NCI-H1694 treated with DMSO at 0.1 percent for 48 hours (cell line): Measurements from ENCODE around the gene ZCCHC2.

Source experiments
- DNase-seq: peaks from one replicate; lab custom pipeline; 2025; lab: John Stamatoyannopoulos, UW

The ZCCHC2 gene

DNA sequence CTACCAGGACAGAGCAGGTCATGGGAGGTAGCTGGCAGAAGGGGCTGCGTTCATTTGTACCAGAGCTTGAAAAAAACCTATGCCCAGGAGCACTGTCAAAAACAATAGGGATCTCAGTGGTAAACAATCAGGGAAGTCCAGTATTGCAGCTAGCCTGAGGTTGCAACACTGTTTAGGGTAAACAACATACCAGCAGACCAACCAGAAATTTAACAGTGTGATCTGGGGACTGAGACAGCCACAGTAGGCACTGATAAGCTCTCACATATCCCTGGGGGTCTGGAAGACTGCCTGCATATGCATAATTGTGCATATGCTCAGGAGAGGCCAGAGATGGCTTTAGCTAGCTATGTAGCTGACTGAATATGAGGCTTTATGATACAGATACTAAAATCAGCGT lies 12.0 kb upstream of the ZCCHC2 start:
- DNase-seq, result no peak

DNA sequence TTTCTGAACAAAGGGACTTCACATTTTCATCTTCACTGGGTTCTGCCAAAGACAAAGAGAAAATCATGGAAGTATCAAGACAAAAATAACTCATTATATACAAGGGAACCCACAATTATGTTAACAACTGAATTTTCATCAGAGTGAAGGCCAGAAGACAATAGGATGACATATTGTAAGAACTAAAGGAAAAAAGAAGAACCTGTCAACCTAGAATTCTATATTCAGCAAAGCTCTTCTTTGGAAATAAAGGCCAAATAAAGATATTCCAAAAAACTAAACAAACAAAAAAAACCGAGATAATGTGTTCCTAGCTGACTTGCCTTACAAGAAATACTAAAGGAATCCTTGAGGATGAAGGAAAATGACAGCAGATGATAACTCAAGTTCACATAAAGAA lies 10.3 kb upstream of the ZCCHC2 start:
- DNase-seq, result no peak

DNA sequence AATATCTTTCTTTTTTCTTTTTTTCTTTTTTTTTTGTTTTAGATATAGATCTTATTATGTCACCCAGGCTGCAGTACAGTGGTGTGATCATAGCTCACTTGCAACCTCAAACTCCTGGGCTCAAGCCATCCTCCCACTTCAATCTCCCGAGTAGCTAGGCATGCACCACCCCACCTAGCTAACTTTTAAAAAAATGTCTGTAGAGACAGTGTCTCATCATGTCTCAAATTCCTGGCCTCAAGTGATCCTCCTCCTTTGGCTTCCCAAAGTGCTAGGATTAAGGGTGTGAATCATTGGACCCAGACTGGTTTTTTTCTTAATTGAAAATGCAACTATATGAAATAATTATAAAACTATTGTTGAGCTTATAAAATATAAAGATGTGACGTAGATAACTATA lies 9.8 kb upstream of the ZCCHC2 start:
- no peak for DNase-seq

DNA sequence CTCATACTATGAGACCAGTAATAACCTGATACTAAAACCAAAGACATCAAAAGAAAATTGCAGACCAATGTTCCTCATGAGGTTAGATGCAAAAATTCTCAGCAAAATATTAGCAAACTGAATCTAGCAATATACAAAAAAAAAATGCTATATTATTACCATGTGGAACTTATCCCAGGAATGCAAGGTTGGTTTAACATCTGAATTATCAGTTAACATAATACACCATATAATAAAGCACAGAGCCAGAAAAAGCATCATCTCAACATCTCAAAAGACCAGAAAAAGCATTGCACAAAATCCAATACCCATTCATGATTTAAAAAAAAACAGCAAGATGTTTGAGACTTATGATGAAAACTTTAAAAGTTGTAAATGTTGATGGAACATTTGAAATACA lies 8.3 kb upstream of the ZCCHC2 start:
- no peak for DNase-seq

DNA sequence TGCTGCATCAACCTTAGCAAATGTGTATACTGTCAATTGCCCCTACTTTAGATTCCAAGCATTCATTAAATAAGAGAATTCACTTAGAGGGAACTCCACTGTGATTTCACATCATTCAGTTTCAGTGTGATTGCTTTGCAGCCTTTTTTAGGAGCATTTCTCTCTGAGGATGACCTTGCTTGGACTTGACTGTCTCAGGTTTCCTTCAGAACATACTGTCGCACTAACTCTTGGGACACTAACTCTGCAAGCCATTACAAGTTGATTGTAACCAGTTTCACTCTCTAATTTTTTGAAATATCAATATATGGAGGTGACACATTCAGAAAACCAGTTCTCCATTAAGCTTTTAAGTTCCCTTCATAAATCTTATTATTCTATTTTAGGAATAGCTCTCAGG lies 6.6 kb upstream of the ZCCHC2 start:
- no peak for DNase-seq

DNA sequence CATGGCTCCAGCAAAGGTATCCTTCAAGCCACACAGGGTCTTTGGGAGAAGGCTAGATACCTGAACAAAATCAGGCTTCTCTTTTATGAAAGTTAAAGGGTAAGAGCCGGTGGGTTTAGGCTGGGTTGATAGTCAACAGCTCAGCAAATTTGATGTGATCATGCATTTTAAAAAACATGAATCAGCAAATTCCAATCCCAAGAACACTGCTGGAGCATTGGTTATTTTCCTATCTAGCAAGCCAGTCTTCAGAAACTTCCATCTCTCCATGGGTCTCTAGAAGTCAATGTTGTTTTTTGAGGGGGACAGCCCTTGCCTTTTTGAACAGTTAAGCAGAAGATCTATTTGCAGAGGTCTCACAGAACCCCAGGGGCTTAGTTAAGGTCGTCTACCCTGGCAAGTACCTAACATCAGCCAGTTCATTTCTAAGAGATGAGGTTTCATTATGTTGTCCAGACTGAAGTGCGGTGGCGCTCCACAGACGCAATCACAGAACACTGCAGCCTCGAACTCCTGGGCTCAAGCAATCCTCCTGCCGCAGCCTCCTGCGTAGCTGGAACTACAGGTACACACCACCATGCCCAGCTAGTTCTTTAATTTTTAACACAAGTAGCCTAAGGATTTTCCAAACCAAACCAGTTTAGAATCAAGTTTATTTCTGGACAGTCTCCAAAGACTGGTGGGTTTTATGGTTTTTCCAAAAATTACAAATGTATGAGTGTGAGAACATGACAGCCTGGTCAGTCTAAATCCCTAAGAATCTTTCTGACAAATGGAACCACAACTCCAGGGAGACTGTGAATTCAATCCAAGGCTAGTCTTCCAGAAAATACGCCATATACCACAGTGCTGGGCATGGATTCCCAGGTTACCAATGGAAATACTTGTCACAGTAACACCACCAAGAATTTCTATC lies 4.1 kb upstream of the ZCCHC2 start:
- DNase-seq, result no peak

DNA sequence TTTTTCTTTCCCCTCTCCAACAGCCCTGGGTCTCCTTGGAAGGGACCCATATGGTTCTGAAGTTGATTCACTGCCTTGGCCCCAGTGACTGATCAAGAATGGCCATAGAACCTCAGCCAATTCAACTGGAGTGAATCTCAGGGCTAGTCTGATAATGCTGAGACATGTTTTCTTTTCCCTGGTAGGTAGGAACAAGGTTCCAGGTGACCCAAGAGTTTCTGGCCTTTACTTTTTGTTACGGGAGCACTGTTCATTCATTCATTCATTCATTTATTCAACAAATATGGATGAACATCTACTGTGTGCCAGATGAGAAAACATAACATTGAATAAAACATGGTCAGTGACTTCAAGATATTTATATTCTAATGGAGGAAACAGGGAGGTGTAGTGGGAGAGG lies 3.1 kb upstream of the ZCCHC2 start:
- no peak for DNase-seq

DNA sequence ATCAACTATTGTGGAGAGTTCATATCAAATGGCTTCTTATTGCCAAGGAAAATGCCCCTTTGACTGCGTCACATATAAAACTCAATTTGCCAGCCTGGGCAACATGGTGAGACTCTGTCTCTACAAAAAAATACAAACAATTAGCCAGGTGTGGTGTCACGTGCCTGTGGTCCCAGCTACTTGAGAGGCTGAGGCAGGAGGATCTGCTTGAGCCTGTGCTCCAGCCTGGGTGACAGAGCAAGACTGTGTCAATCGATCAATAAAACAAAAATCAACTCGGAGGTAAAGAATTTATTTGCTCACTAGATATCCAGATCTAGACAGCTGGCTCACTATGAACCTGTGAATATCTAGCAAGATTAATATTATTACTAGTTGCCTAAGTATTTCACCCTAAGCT lies 1.7 kb upstream of the ZCCHC2 start:
- no peak for DNase-seq

DNA sequence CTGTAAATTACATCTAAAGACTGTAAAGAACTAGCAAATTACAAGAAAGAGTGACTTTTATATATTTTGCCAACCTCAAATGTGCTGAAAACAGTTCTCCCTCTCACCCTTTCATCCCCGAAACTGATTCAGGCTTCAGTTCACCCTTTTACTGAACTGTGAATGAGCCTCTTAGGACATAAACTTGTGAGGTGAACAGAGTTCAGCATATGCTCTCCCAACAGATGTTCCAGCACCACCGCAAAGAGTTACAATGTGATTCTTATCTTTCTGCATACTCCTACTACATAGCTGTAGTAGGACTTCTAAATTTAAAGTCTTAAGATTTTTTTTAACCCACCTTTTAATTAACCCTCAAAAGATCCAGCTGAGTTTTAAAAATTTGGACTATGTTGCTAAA lies 1.2 kb upstream of the ZCCHC2 start:
- DNase-seq, result no peak

DNA sequence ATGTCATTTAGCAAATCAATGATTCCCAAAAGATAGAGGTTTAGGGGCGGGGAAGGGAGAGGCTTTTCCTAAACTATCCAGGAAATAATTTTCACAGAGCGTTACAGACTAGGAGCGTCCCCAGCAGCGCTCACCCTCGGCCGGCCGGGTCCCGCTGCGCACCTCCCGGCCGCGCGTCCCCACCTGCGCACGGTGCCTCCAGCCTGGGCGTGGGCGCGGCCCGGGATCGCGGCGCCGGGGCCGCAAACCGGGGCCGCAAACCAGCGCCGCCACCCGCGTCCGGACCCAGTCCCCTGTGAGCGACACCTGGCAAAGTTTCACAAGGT lies 684 bp upstream of the ZCCHC2 start:
- no peak for DNase-seq

DNA sequence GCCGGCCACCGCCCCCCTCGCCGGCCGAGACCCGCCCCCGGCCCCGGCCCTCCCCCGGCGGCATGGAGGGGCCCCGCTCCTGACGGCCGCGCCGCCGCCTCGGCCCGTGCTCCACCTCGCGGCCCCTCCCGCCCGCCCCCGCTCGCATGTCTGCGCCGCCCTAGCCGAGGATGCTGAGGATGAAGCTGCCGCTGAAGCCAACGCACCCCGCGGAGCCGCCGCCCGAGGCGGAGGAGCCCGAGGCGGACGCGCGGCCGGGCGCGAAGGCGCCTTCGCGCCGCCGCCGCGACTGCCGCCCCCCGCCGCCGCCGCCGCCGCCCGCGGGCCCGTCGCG lies 397 bp downstream of the ZCCHC2 start:
- DNase-seq, result no peak

DNA sequence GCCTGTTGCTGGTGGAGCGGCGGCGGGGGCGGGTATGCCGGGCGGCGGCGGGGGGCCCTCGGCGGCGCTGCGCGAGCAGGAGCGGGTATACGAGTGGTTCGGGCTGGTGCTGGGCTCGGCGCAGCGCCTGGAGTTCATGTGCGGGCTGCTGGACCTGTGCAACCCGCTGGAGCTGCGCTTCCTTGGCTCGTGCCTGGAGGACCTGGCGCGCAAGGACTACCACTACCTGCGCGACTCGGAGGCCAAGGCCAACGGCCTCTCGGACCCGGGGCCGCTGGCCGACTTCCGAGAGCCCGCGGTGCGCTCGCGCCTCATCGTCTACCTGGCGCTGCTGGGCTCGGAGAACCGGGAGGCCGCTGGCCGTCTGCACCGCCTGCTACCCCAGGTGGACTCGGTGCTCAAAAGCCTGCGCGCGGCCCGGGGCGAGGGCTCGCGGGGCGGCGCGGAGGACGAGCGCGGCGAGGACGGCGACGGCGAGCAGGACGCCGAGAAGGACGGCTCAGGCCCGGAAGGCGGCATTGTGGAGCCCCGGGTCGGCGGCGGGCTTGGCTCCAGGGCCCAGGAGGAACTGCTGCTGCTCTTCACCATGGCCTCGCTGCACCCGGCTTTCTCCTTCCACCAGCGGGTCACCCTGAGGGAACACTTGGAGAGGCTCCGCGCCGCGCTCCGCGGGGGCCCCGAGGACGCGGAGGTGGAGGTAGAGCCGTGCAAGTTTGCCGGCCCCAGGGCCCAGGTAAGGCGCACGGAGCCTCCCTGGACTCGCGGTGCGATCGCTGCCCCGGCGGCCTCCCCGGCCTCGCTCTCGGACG lies 1.0 kb downstream of the ZCCHC2 start:
- DNase-seq, result no peak

DNA sequence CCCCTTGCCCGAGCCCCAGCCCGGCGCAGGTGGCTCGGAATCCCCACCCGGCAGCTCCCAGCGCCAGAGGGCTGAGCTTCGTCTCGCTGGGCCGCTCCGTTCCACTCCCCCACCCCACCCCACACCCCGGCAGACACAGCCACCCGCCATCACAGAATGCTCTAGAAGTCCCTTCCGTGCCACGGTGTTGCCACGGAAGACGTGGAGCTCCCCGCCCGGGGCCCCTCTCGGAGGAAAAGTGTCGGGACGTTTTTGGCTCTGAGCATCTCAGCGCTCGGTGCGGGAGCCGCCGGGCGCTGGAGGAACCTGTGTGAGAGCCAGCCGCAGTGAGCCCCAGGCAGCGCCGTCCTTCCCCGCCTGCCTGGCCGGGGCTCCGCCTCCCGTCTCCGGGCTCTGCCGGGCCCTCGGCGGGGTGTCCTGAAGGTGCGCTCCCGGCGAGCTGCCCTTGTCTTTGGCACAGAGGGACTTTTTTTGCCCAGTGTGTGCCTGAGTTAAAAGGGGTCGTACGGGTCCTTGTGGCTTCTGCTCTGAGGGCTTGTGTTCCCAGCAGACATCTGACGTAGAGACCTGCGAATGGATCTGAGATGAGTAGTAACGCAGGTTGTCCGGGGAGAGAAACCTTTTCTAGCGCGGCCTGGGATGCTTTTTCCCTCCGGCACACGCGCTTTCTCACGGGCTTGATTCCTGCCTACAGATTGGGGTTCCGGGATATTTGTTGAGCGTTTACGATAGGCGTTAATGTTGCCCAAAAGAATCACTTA lies 1.8 kb downstream of the ZCCHC2 start:
- DNase-seq, result peak; percentile 31

DNA sequence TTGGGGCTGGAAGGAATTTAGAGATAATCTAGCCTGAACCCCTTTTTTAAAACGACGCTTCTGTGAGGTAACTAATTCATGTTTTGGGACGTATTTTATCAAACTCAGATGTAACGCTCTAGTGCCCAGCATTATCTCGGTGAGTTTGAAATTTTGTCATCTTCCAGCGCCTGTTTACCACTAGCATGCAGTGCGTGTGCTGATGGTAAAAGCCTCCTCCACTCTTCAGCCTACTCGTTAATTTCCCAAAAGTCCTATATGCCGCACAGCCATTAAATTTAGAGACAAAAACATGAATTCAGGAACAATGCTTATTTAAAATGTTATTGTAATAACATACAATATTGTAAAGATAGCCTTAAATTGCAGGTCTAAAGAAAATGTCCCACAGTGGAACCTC lies 2.8 kb downstream of the ZCCHC2 start:
- DNase-seq, result no peak

DNA sequence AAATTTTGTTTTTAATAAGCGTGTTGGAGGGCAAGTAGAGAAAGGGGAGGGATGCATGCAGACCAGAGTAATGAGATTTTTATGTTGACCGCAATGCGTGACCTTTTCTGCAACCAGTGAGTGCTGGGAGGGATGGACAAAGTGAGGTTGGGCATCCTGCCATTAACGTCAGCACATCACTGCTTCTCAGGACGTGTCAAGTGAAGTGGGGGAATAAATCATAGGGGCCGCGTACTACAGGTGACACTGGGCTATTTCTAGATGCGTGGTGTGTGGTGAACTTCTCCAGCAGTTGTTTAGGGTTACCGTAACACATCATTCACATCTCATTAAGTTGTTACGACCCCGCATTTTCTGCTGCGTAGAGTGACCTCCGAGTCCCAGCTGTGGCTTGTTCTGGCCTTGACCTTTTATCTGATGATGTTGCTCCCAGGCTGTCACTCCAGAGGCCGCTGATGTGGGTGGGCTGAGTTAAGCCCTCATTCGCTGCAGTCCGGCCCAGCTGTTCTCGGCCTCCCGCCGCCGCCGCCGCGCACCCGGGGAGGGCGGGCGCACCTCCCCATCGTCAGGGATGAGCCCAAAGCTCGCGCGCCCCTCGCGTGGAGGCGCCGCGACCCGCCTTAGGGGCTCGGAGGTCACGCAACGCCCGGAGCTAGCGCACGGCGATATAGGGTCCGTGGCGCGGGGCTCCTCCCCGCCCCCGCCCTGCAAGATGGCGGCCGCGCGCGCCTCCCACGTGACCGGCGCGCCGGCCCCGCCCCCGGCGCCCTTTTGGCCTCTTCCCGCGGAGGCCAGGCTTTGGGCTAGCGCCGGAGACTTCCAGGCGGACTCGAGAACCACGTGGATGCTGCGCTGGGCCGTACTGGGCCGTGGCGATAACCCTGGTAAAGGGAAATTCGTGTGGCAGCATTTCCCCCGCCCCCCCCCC lies 3.5 kb downstream of the ZCCHC2 start:
- peak; percentile 23 for DNase-seq

DNA sequence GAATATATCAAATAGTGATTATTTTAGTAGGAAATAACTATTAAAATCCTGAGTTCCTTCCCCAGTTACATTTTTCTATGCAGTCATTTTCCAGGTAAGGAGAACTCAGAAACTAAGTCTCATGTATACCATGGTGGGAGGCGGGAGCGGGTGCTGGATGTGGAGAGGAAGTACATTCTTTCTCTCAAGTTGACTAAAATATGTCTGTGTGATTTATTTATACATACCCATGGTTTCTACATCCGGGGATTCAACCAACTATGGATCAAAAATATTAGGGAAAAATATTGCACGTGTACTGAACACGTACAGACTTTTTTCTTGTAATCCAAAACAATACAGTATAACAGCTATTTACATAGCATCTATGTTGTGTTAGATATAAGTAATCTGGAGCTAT lies 6.8 kb downstream of the ZCCHC2 start:
- no peak for DNase-seq

DNA sequence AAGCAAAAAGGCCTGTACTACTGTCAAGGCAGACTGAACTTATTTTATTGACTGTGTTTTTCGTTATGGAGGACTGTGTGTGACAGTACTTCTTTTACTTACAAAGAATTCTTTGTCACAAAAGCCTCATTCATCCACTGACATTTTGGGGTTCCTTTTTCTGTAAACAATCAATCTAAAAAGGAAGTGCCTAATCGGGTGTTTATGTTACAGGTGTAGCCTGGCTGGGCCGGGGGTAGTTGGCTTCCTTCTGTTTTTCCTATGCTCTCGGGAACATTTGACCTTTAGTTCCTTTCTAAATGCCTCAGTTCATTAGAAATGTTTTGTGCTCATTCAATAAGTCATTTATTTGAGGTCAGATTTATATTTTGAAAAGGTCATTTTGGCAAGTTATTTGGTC lies 8.3 kb downstream of the ZCCHC2 start:
- no peak for DNase-seq

DNA sequence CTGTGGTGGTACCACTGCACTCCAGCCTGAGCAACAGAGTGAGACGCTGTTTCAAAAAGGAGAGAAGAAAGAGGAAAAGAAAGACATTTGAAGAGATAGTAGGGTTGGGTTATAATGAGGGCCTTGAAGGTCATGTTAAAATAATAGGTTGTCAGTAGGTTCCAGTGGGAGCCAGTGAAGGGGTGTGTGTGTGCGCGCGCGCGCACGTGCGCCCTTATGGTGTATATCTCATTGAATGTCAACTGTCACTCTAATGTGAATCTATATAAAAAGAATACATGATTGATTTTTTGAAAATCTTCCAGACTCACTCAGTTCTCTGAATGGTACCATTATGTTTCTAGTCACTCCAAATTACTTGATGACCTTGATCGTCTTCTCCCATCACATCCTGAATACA lies 9.1 kb downstream of the ZCCHC2 start:
- no peak for DNase-seq

DNA sequence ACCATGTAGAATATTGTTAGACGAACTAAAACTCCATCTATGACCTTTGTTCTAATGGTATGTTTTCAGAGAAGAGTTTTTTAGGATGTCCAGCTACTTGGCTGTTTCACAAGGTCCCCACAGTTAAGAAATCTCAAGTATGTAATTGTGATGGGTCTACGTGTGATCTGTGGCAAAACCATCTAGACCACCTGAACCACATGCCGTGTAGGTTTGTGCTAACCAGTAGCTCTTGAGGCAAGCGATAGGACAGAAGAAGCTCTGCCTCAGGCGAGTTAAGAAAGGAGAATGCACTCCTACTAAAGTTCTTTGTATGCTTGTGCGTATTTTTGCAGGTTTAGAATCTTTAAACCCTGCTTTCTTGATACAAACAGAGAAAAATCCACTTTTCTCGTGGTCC lies 13.2 kb downstream of the ZCCHC2 start:
- DNase-seq, result no peak

DNA sequence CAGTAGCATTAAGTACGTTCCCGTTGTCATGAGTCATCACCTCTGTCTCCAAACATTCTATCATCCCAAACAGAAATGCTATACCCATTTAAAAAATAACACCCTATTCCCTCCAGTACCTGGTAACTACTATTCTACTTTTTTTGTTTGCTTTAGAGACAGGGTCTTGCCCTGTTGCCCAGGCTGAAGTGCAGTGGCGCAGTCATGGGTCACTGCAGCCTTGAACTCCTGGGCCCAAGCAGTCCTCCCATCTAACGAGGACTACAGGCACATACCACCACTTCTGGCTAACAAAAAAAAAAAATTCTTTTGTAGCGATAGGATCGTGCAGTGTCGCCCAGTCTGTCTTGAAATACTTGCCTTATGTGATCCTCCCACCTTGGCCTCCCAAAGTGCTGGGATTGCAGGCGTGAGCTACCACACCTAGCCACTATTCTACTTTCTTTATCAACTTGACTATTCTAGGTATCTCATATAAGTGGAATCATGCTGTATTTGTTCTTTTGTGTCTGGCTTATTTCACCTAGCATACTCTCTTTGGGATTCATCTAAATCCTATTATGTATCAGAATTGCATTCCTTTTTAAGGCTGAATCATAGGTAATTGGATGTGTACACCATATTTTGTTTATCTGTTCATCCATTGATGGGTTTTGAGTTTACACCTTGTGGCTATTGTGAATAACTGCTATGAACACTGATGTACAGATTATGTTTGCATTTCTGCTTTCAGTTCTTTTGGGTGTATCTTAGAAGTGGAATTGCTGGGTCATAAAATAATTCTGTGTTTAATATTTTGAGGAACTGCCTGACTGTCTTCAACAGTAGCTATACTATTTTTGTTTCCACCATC lies 14.4 kb downstream of the ZCCHC2 start:
- DNase-seq, result no peak

DNA sequence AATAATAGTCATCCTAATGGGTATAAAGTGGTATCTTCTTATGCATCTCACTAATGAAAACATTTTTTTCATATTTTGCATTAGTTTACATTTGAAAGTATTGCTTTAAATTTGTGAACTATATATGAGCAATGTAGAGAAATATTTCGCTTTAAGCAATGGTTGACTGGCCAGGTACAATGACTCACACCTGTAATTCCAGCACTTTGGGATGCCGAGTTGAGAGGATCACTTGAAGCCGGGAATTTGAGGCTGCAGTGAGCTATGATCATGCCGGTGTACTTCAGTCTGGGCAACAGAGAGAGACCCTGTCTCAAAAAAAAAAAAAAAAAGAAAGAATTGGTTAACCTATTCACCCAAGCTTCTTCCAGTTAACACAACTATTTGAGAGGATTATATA lies 15.1 kb downstream of the ZCCHC2 start:
- DNase-seq, result no peak
